ENCODE data around the gene MAPKBP1. TPM values are rescaled to one million over a fixed set of nuclear protein-coding genes. Genes with fewer than 3 reads are reported as not detected.

MAPKBP1 gene
- total RNA-seq, 1 experiment from 2014 or later: 14.5 TPM

GRCh38 chr15:41801850-41802455 is 27.7 kb downstream of the MAPKBP1 start:
- Mint-ChIP-seq H3K27me3 (ENCODE audit: low read depth) (no peaks in the 10 kb centered on the region), H3K36me3 (no peaks in the 10 kb centered on the region), H3K4me1 (no peaks in the 10 kb centered on the region), H3K9me3 (no peaks in the 10 kb centered on the region), H3K27ac (no peak overlapping the region), H3K4me3 (no peak overlapping the region)
- ATAC-seq: no peak
- no peak for DNase-seq (ENCODE audit: low spot score)
- CTCF ChIA-PET: interaction anchor here (0.6 to 7.5 kb wide), 4 partner anchors 22 to 198 kb away, joined by 3 to 83 read pairs (median 5); partner anchors contain the start of gene MAPKBP1
- POLR2A ChIA-PET: no interaction called here
- TF ChIP-seq SMAD3 (CRISPR knock-in tag; IDR thresholded peaks at IDR 0.05; ENCODE audit: borderline replicate concordance) (no peak), ATF1 (CRISPR knock-in tag; IDR thresholded peaks at IDR 0.05) (no peak), NR3C1 (CRISPR knock-in tag; conservative IDR thresholded peaks at IDR 0.05; ENCODE audit: low read depth) (no peak), FOXJ3 (CRISPR knock-in tag; IDR thresholded peaks at IDR 0.05; ENCODE audit: borderline replicate concordance) (no peak), CDX4 (CRISPR knock-in tag; IDR thresholded peaks at IDR 0.05; ENCODE audit: borderline replicate concordance) (no peak), ZNF532 (CRISPR knock-in tag; IDR thresholded peaks at IDR 0.05; ENCODE audit: borderline replicate concordance) (no peak), ZNF317 (CRISPR knock-in tag; IDR thresholded peaks at IDR 0.05; ENCODE audit: borderline replicate concordance, low read depth) (no peak), ZNF121 (CRISPR knock-in tag; IDR thresholded peaks at IDR 0.05) (no peak), STAT6 (CRISPR knock-in tag; conservative IDR thresholded peaks at IDR 0.05; ENCODE audit: low read depth) (no peak), USF2 (CRISPR knock-in tag; IDR thresholded peaks at IDR 0.05) (no peak), ZNF138 (CRISPR knock-in tag; conservative IDR thresholded peaks at IDR 0.05) (no peak), ZNF512 (CRISPR knock-in tag; IDR thresholded peaks at IDR 0.05; ENCODE audit: borderline replicate concordance) (no peak), SP1 (CRISPR knock-in tag; conservative IDR thresholded peaks at IDR 0.05) (no peak), ZNF416 (CRISPR knock-in tag; IDR thresholded peaks at IDR 0.05) (no peak), IRF2 (CRISPR knock-in tag; IDR thresholded peaks at IDR 0.05; ENCODE audit: borderline replicate concordance, low read depth) (no peak), ZNF671 (CRISPR knock-in tag; IDR thresholded peaks at IDR 0.05) (no peak), ZNF396 (CRISPR knock-in tag; IDR thresholded peaks at IDR 0.05; ENCODE audit: borderline replicate concordance) (no peak), MAX (CRISPR knock-in tag; IDR thresholded peaks at IDR 0.05) (no peak)

All from WTC11 (cell line).